Sigmoid colon (tissue), 7 donors: Measurements from ENCODE around the gene RAPSN. TPM values are rescaled to one million over a fixed set of nuclear protein-coding genes. Genes with fewer than 3 reads are reported as not detected.

ENCODE experiments used
- DNase-seq: peaks from one replicate; pipeline ENCODE4 v3.0.0-alpha.2; 2019
- H3K27ac ChIP-seq, 4 donors: fragments of 200-600 bp; sonication (generic); one replicate each; pipeline ENCODE4 v1.5.1; 2016 to 2019; ENCODE audit warnings: mild to moderate bottlenecking in 1 of 4
- H3K27me3 ChIP-seq, 3 donors: fragments of 200-600 bp; sonication (generic); one replicate each; pipeline ENCODE4 v1.5.1; 2019; ENCODE audit warnings: mild to moderate bottlenecking in 1 of 3
- H3K36me3 ChIP-seq, 4 donors: fragments of 200-600 bp; sonication (generic); one replicate each; pipeline ENCODE4 v1.5.1; 2016 to 2019
- H3K4me1 ChIP-seq, 4 donors: fragments of 200-600 bp; sonication (generic); one replicate each; pipeline ENCODE4 v1.5.1; 2017 to 2019
- H3K4me3 ChIP-seq, 4 donors: fragments of 200-600 bp; sonication (generic); one replicate each; pipeline ENCODE4 v1.5.1; 2017 to 2019; ENCODE audit warnings: mild to moderate bottlenecking in 2 of 4, moderate library complexity in 1 of 4
- H3K9me3 ChIP-seq, 4 donors: fragments of 200-600 bp in 3 of 4; sonication (generic) in 3 of 4; one replicate each; pipeline versions ENCODE4 v1.5.1 to v1.6.1; 2013 to 2019
- EP300 ChIP-seq, 4 donors: sonication (generic); formaldehyde crosslinking; IDR thresholded peaks; one replicate each; pipeline ENCODE4 v1.6.1; 2017; ENCODE audit warnings: antibody characterized with exemption in 4 of 4
- POLR2A ChIP-seq, 2 donors: fragments of 450-650 bp; IDR thresholded peaks; one replicate each; pipeline ENCODE4 v1.6.1; 2016; ENCODE audit warnings: antibody characterized with exemption in 2 of 2, mild to moderate bottlenecking in 2 of 2, moderate library complexity in 2 of 2
- POLR2AphosphoS5 ChIP-seq, 4 donors: sonication (generic); formaldehyde crosslinking; IDR thresholded peaks; one replicate each; pipeline ENCODE4 v1.6.1; 2017; ENCODE audit warnings: antibody characterized with exemption in 4 of 4
- WGBS, 2 donors: extraction: QIAGEN DNeasy Blood & Tissue Kit; methylation state at CpG; one replicate each; pipeline ENCODE4 v1.1.7; 2013; 5-methylcytosine and 5-hydroxymethylcytosine counted together
- intact Hi-C: fragments of 100-400 bp; cut with DNase I; formaldehyde crosslinking; loops from one replicate; pipeline ENCODE4 v1.15.1; 2023
- polyA plus RNA-seq, 3 donors: library from polyadenylated mRNA; stranded (reverse); fragments of 200-250 nt; gene quantifications; one replicate each; pipeline ENCODE4 v1.2.3, GENCODE V29; 2013
- total RNA-seq, 4 donors: library from RNA; depleted of rRNA; stranded (reverse); fragments of >200 nt; gene quantifications; one replicate each; pipeline ENCODE4 v1.1.0, GENCODE V29; 2016
- TF ChIP-seq, protein P1 (sequence below), 4 experiments: fragments of 450-650 bp in 3 of 4; fragments of 200-600 bp in 1 of 4; IDR thresholded peaks; one replicate each; pipeline ENCODE4 v1.5.1; 2016 to 2019; ENCODE audit warnings: antibody characterized with exemption in 4 of 4, mild to moderate bottlenecking in 3 of 4, moderate library complexity in 2 of 4
- donor health status: healthy with polysubstance abuse.
- donor health status: Bipolar disorder and iron deficiency.
- donor health status: healthy.

The RAPSN gene
- total and polyA plus RNA-seq, 7 donors = 0.27 to 0.61 (median 0.46) TPM; not detected in 3

DNA sequence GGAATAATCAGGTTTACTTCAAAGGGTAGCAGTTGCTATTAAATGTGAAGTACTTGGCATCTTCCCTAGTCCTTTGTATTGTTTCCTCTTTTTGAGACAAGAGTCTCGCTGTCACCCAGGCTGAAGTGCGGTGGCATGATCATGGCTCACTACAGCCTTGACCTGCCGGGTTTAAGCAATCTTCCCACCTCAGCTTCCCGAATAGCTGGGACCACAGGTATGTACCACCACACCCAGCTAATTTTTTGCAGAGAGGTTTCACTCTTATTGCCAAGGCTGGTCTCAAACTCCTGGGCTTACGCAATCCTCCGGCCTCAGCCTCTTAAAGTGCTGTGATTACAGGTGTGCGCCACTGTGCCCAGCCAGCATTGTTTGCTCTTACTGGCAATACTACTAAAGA is 36.2 kb upstream of the RAPSN start:
- intact Hi-C loops = no loop called here
- TF ChIP-seq POLR2A (IDR thresholded peaks at IDR 0.05) = no peak
- no peak for DNase-seq
- no peak overlapping the region for H3K4me3 ChIP-seq
- WGBS, 2 donors = 90 to 93% methylated on average over 7 of the region's 7 CpGs
- no peak overlapping the region for H3K27ac ChIP-seq
- H3K4me1 ChIP-seq = peaks cover 0 to 21% (median 7%) of the 10 kb centered on the region in 4 donors
- H3K9me3 ChIP-seq = no peaks in the 10 kb centered on the region
- H3K36me3 ChIP-seq = peaks cover 37 to 74% (median 67%) of the 10 kb centered on the region in 4 donors
- H3K27me3 ChIP-seq = no peaks in the 10 kb centered on the region

- peaks cover 0 to 6% (median under 1%) of the 10 kb centered on the region in 4 donors for H3K4me1 ChIP-seq
- H3K27ac ChIP-seq = no peak overlapping the region
- TF ChIP-seq EP300 (IDR thresholded peaks at IDR 0.05) (no peak), POLR2A (IDR thresholded peaks at IDR 0.05) (no peak), POLR2AphosphoS5 (IDR thresholded peaks at IDR 0.05) (no peak)
- TF ChIP-seq, protein P1, sequence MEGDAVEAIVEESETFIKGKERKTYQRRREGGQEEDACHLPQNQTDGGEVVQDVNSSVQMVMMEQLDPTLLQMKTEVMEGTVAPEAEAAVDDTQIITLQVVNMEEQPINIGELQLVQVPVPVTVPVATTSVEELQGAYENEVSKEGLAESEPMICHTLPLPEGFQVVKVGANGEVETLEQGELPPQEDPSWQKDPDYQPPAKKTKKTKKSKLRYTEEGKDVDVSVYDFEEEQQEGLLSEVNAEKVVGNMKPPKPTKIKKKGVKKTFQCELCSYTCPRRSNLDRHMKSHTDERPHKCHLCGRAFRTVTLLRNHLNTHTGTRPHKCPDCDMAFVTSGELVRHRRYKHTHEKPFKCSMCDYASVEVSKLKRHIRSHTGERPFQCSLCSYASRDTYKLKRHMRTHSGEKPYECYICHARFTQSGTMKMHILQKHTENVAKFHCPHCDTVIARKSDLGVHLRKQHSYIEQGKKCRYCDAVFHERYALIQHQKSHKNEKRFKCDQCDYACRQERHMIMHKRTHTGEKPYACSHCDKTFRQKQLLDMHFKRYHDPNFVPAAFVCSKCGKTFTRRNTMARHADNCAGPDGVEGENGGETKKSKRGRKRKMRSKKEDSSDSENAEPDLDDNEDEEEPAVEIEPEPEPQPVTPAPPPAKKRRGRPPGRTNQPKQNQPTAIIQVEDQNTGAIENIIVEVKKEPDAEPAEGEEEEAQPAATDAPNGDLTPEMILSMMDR (IDR thresholded peaks at IDR 0.05) = no peak
- no peaks in the 10 kb centered on the region for H3K9me3 ChIP-seq
- DNase-seq = no peak
- intact Hi-C loops = no loop called here
- WGBS, 2 donors = 95 to 99% methylated on average over 1 of the region's 1 CpG
- no peak overlapping the region for H3K4me3 ChIP-seq
- peaks cover 37 to 90% (median 78%) of the 10 kb centered on the region in 4 donors for H3K36me3 ChIP-seq
- no peaks in the 10 kb centered on the region for H3K27me3 ChIP-seq
Observed at GRCh38 chr11:47483457-47483856, 34.5 kb upstream of the RAPSN start.

- H3K27me3 ChIP-seq = no peaks in the 10 kb centered on the region
- TF ChIP-seq POLR2AphosphoS5 (IDR thresholded peaks at IDR 0.05) = no peak
- TF ChIP-seq, protein P1 (IDR thresholded peaks at IDR 0.05) = no peak
- TF ChIP-seq POLR2A (IDR thresholded peaks at IDR 0.05) = no peak
- no peak for TF ChIP-seq EP300 (IDR thresholded peaks at IDR 0.05)
- DNase-seq = no peak
- no peaks in the 10 kb centered on the region for H3K9me3 ChIP-seq
- no peak overlapping the region for H3K27ac ChIP-seq
- H3K4me1 ChIP-seq = no peaks in the 10 kb centered on the region
- intact Hi-C loops = no loop called here
- 96 to 97% methylated on average over 6 of the region's 6 CpGs for WGBS, 2 donors
- H3K36me3 ChIP-seq = peaks cover 55 to 99% (median 87%) of the 10 kb centered on the region in 4 donors
- no peak overlapping the region for H3K4me3 ChIP-seq
Observed at GRCh38 chr11:47480762-47481161, 31.8 kb upstream of the RAPSN start.

- 89 to 92% methylated on average over 5 of the region's 5 CpGs for whole genome bisulfite sequencing, 2 donors
- intact Hi-C loops = no loop called here
- no peak overlapping the region for H3K27ac ChIP-seq
- no peaks in the 10 kb centered on the region for H3K4me1 ChIP-seq
- DNase-seq = no peak
- H3K9me3 ChIP-seq = no peaks in the 10 kb centered on the region
- peaks cover 55 to 100% (median 88%) of the 10 kb centered on the region in 4 donors for H3K36me3 ChIP-seq
- TF ChIP-seq EP300 (IDR thresholded peaks at IDR 0.05) (no peak), POLR2AphosphoS5 (IDR thresholded peaks at IDR 0.05) (no peak), POLR2A (IDR thresholded peaks at IDR 0.05) (no peak)
- TF ChIP-seq, protein P1 (IDR thresholded peaks at IDR 0.05) = no peak
- H3K4me3 ChIP-seq = no peak overlapping the region
- H3K27me3 ChIP-seq = no peaks in the 10 kb centered on the region
Observed at GRCh38 chr11:47478651-47479329, 29.9 kb upstream of the RAPSN start.

DNA sequence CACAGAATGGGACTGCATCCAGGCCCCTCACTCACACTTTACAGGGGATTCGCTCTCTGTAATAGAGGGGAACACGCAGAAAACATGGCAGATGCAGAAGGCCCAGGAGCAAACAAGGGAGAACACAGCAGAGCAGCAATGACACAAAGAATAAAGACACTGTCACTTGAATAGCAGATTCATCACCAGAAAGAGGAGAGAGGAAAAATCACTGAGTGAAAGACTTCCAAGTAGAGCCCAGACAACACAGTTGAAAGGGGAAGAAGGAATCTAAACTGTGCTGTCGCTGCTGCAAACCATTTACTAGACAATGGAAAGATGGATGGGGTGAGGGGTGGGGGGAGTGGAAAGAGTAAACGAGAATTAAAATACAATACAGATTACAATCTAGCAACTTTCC is 28.8 kb upstream of the RAPSN start:
- Histone ChIP-seq H3K4me1 (no peaks in the 10 kb centered on the region), H3K4me3 (no peak overlapping the region), H3K27me3 (no peaks in the 10 kb centered on the region), H3K36me3 (peaks cover 48 to 100% (median 87%) of the 10 kb centered on the region in 4 donors), H3K9me3 (no peaks in the 10 kb centered on the region), H3K27ac (no peak overlapping the region)
- intact Hi-C loops = no loop called here
- TF ChIP-seq POLR2A (IDR thresholded peaks at IDR 0.05) = no peak
- TF ChIP-seq, protein P1 (IDR thresholded peaks at IDR 0.05) = no peak
- no peak for TF ChIP-seq EP300 (IDR thresholded peaks at IDR 0.05)
- no peak for TF ChIP-seq POLR2AphosphoS5 (IDR thresholded peaks at IDR 0.05)
- no peak for DNase-seq
- WGBS, 2 donors = 87 to 91% methylated on average over 4 of the region's 4 CpGs
